ENCODE results near the gene FGF3.
"Not testable (repeated sequence)": the region's sequence is repeated elsewhere in the genome, so short reads cannot be mapped to it uniquely, and the experiment has no call there.

DNA sequence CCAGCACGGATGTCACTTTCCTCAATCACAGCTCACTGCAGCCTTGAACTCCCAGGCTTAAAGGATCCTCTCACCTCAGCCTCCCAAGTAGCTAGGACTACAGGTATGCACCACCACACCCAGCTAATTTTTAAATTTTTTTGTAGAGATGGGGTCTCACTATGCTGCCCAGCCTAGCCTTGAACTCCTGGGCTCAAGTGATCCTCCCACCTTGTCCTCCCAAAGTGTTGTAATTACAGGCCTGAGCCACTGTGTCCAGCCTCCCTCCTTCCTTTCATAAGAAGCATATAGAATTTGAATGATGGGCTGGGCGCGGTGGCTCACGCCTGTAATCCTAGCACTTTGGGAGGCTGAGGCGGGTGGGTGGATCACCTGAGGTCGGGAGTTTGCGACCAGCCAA is 54.3 kb downstream of the FGF3 start:
- not testable (repeated sequence) for TF ChIP-seq EZH2 (IDR thresholded peaks at IDR 0.05; ENCODE audit: borderline replicate concordance, control insufficient read depth, low read depth, low read length); ESRRA (IDR thresholded peaks at IDR 0.05; ENCODE audit: low read length); SP1 (IDR thresholded peaks at IDR 0.05; ENCODE audit: low read depth, low read length); NFYB (IDR thresholded peaks at IDR 0.05; ENCODE audit: insufficient read depth, low read depth, low read length); RELA (IDR thresholded peaks at IDR 0.05; ENCODE audit: borderline replicate concordance, partially characterized antibody)
- TF ChIP-seq, protein P1, sequence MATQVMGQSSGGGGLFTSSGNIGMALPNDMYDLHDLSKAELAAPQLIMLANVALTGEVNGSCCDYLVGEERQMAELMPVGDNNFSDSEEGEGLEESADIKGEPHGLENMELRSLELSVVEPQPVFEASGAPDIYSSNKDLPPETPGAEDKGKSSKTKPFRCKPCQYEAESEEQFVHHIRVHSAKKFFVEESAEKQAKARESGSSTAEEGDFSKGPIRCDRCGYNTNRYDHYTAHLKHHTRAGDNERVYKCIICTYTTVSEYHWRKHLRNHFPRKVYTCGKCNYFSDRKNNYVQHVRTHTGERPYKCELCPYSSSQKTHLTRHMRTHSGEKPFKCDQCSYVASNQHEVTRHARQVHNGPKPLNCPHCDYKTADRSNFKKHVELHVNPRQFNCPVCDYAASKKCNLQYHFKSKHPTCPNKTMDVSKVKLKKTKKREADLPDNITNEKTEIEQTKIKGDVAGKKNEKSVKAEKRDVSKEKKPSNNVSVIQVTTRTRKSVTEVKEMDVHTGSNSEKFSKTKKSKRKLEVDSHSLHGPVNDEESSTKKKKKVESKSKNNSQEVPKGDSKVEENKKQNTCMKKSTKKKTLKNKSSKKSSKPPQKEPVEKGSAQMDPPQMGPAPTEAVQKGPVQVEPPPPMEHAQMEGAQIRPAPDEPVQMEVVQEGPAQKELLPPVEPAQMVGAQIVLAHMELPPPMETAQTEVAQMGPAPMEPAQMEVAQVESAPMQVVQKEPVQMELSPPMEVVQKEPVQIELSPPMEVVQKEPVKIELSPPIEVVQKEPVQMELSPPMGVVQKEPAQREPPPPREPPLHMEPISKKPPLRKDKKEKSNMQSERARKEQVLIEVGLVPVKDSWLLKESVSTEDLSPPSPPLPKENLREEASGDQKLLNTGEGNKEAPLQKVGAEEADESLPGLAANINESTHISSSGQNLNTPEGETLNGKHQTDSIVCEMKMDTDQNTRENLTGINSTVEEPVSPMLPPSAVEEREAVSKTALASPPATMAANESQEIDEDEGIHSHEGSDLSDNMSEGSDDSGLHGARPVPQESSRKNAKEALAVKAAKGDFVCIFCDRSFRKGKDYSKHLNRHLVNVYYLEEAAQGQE (IDR thresholded peaks at IDR 0.05; ENCODE audit: low read depth, low read length), result not testable (repeated sequence)
